DND-41 (cell line): Measurements from ENCODE around the gene GPR137.

Source experiments
- ATAC-seq: fragments of 200-7000 bp; cut with Tn5 transposase; 3 replicates; pipeline ENCODE4 v1.9.1; 2021; ENCODE audit warnings: low read depth; ENCODE audit not compliant: insufficient read depth
- DNase-seq: peaks from one replicate; pipeline ENCODE4 v3.0.0-alpha.2; 2020
- H2AFZ ChIP-seq: 2 replicates; pipeline ENCODE4 v1.6.0; 2012; ENCODE audit warnings: low read depth, low read length
- H3K27ac ChIP-seq: 2 replicates; pipeline ENCODE4 v1.5.1; 2012; ENCODE audit warnings: low read length, inconsistent platforms
- H3K27me3 ChIP-seq: fragments of 200-600 bp; sonication (generic); 2 replicates; pipeline ENCODE4 v1.6.0; 2012; ENCODE audit warnings: low read length, mild to moderate bottlenecking, inconsistent platforms; ENCODE audit not compliant: insufficient read depth, poor library complexity
- H3K36me3 ChIP-seq: 2 replicates; pipeline ENCODE4 v1.5.1; 2012; ENCODE audit warnings: low read length, inconsistent platforms; ENCODE audit not compliant: insufficient read depth
- H3K4me1 ChIP-seq: 2 replicates; pipeline ENCODE4 v1.5.1; 2012; ENCODE audit warnings: mild to moderate bottlenecking, low read length; ENCODE audit not compliant: insufficient read depth
- H3K4me2 ChIP-seq: 2 replicates; pipeline ENCODE4 v1.6.0; 2012; ENCODE audit warnings: mild to moderate bottlenecking, moderate library complexity, low read length, inconsistent platforms; ENCODE audit not compliant: insufficient read depth
- H3K4me3 ChIP-seq, 2 experiments: fragments of 200-600 bp in 1 of 2; shearing (Covaris generic) in 1 of 2; 2 replicates each; pipeline ENCODE4 v1.5.1; 2012 to 2016; ENCODE audit warnings: inconsistent platforms in 2 of 2, low read length in 2 of 2, mild to moderate bottlenecking in 2 of 2, low read depth in 1 of 2, moderate library complexity in 1 of 2
- H3K79me2 ChIP-seq: 2 replicates; pipeline ENCODE4 v1.6.0; 2012; ENCODE audit warnings: low read length, inconsistent platforms; ENCODE audit not compliant: insufficient read depth
- H3K9ac ChIP-seq: 2 replicates; pipeline ENCODE4 v1.6.0; 2012; ENCODE audit warnings: low read depth, mild to moderate bottlenecking, inconsistent platforms, low read length, moderate library complexity
- H3K9me3 ChIP-seq: 2 replicates; pipeline ENCODE4 v1.5.1; 2012; ENCODE audit warnings: low read length, moderate library complexity, mild to moderate bottlenecking, inconsistent platforms; ENCODE audit not compliant: insufficient read depth, severe bottlenecking
- H4K20me1 ChIP-seq: 2 replicates; pipeline ENCODE4 v1.6.0; 2012; ENCODE audit warnings: low read length; ENCODE audit not compliant: insufficient read depth
- EZH2 ChIP-seq: IDR thresholded peaks from 3 replicates; pipeline ENCODE4 v1.6.1; 2012; ENCODE audit warnings: borderline replicate concordance, low read depth, mild to moderate bottlenecking, moderate library complexity, low read length, inconsistent platforms; ENCODE audit not compliant: severe bottlenecking
- TF ChIP-seq, protein P1 (sequence below): IDR thresholded peaks from 2 replicates; pipeline ENCODE4 v1.5.1; 2012; ENCODE audit warnings: borderline replicate concordance, low read length, moderate library complexity, mild to moderate bottlenecking; ENCODE audit not compliant: poor library complexity, severe bottlenecking; ENCODE audit errors: extremely low read depth

The GPR137 gene

GRCh38 chr11:64276653-64277431 lies 8.8 kb upstream of the GPR137 start:
- H3K9me3 ChIP-seq: no peaks in the 10 kb centered on the region
- TF ChIP-seq EZH2: no peak
- TF ChIP-seq, protein P1, sequence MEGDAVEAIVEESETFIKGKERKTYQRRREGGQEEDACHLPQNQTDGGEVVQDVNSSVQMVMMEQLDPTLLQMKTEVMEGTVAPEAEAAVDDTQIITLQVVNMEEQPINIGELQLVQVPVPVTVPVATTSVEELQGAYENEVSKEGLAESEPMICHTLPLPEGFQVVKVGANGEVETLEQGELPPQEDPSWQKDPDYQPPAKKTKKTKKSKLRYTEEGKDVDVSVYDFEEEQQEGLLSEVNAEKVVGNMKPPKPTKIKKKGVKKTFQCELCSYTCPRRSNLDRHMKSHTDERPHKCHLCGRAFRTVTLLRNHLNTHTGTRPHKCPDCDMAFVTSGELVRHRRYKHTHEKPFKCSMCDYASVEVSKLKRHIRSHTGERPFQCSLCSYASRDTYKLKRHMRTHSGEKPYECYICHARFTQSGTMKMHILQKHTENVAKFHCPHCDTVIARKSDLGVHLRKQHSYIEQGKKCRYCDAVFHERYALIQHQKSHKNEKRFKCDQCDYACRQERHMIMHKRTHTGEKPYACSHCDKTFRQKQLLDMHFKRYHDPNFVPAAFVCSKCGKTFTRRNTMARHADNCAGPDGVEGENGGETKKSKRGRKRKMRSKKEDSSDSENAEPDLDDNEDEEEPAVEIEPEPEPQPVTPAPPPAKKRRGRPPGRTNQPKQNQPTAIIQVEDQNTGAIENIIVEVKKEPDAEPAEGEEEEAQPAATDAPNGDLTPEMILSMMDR: no peak
- no peak for ATAC-seq
- H3K4me1 ChIP-seq: peaks cover 9% of the 10 kb centered on the region
- no peak overlapping the region for H3K4me2 ChIP-seq
- no peaks in the 10 kb centered on the region for H4K20me1 ChIP-seq
- H2AFZ ChIP-seq: no peak overlapping the region
- DNase-seq: no peak
- H3K27me3 ChIP-seq: no peaks in the 10 kb centered on the region
- no peak overlapping the region for H3K27ac ChIP-seq
- no peak overlapping the region for H3K4me3 ChIP-seq
- peaks cover 33% of the 10 kb centered on the region for H3K36me3 ChIP-seq
- H3K9ac ChIP-seq: no peak overlapping the region
- peaks cover 23% of the 10 kb centered on the region for H3K79me2 ChIP-seq

DNA sequence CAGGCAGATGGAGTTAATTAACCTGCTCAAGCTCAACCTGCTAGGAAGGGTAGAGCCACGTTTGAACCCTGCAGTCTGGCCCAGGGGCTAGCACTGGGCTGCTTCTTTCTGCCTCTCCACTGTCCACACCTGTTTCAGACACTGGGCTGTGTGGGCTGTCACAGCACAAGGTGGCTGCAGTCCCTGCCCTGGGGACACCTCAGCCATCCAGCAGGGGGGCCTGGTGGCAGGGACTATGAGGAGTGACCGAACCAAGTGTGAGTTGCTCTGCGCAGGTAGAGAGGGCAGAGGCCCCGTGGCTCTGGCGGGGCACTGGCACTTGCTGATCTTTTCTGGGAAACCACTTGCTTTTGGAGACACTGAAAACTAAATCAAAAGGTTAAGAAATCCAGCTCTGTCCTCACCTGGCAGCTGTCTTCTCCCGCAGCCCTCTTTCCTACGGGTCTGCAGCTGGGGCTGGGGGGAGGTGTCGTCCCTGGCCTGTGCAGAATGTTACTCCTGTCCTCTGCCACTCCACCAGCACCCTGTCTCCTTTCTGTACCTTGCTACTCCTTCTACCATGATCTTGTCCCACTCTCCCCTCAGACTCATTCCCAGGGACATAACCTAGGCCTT lies 7.0 kb upstream of the GPR137 start:
- ATAC-seq: no peak
- peaks cover 47% of the 10 kb centered on the region for H3K36me3 ChIP-seq
- TF ChIP-seq EZH2: no peak
- TF ChIP-seq, protein P1: no peak

DNA sequence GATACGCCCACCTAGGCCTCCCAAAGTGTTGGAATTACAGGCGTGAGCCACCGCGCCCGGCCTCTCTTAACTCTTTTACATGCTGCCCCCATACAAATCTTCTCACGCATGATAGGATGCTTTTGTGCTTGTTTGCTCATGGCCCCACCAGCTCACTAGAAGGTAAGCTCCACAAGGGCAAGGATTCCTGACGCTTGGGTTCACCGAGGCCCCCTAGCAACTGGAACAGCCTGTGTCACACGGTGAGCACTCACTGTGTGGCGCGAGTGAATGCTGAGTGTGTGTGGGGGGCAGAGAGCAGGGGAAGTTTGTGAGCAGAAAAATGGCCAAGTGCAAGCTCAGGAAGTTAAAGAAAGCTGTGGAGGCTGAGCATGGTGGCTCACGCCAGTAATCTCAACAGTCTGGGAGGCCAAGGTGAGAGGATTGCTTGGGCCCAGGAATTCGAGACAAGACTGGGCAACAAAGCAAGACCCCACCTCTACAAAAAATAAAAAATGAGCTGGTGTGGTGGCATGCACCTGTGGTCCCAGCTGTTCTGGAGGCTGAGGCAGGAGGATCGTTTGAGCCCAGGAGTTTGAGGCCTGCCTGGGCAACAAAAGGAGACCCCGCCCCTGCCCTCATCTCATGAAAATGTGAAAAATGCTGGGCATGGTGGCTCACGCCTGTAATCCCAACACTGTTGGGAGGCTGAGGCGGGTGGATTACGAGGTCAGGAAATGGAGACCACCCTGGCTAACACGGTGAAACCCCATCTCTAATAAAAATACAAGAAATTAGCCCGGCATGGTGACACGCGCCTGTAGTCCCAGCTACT lies 3.5 kb upstream of the GPR137 start:
- no peaks in the 10 kb centered on the region for H3K9me3 ChIP-seq
- ATAC-seq (no peak), DNase-seq (no peak)
- H3K27me3 ChIP-seq: no peaks in the 10 kb centered on the region
- no peak overlapping the region for H2AFZ ChIP-seq
- H3K79me2 ChIP-seq: peaks cover 33% of the 10 kb centered on the region
- peaks cover 28% of the 10 kb centered on the region for H3K4me1 ChIP-seq
- H3K9ac ChIP-seq: no peak overlapping the region
- H3K4me2 ChIP-seq: no peak overlapping the region
- no peak for TF ChIP-seq EZH2
- TF ChIP-seq, protein P1: no peak
- H3K36me3 ChIP-seq: peaks cover 29% of the 10 kb centered on the region
- H4K20me1 ChIP-seq: no peaks in the 10 kb centered on the region
- H3K27ac ChIP-seq: no peak overlapping the region
- no peak overlapping the region for H3K4me3 ChIP-seq

More for the DNA sequence above, 7.0 kb upstream of the GPR137 start:
- Histone ChIP-seq H3K9ac (no peak overlapping the region), H4K20me1 (no peaks in the 10 kb centered on the region), H3K4me3 (no peak overlapping the region), H3K9me3 (no peaks in the 10 kb centered on the region), H3K79me2 (peaks cover 27% of the 10 kb centered on the region), H3K4me2 (no peak overlapping the region), H3K4me1 (peaks cover 9% of the 10 kb centered on the region), H2AFZ (no peak overlapping the region), H3K27me3 (no peaks in the 10 kb centered on the region), H3K27ac (no peak overlapping the region)
- DNase-seq: no peak
